Measurements from ENCODE around the gene PPFIBP1. TPM values are rescaled to one million over a fixed set of nuclear protein-coding genes. Genes with fewer than 3 reads are reported as not detected.

Gene PPFIBP1
- polyA plus RNA-seq, 3 donors = 12.1 to 35.0 (median 19.6) TPM

- H3K27ac ChIP-seq (ENCODE audit: low read depth, low read length) = no peak overlapping the region
- WGBS, 3 donors = 72 to 93% (median 91%) methylated on average over 3 of the region's 3 CpGs
These were observed 141.7 kb downstream of the PPFIBP1 start for GRCh38 chr12:27665704-27666103.

GRCh38 chr12:27666510-27666909 is 142.5 kb downstream of the PPFIBP1 start:
- WGBS, 3 donors = 48 to 60% (median 55%) methylated on average over 3 of the region's 3 CpGs

GRCh38 chr12:27667540-27667939 is 143.5 kb downstream of the PPFIBP1 start:
- no peak overlapping the region for H3K27ac ChIP-seq (ENCODE audit: low read depth, low read length)
- WGBS, 3 donors = 76 to 94% (median 83%) methylated on average over 6 of the region's 6 CpGs

More at GRCh38 chr12:27666510-27666909, 142.5 kb downstream of the PPFIBP1 start:
- H3K27ac ChIP-seq (ENCODE audit: low read depth, low read length) = no peak overlapping the region

- H3K27ac ChIP-seq (ENCODE audit: low read depth, low read length) = no peak overlapping the region
- 62 to 80% (median 70%) methylated on average over 4 of the region's 4 CpGs for WGBS, 3 donors
These were observed 148.0 kb downstream of the PPFIBP1 start for GRCh38 chr12:27672051-27672450.

GRCh38 chr12:27672643-27673042 is 148.6 kb downstream of the PPFIBP1 start:
- WGBS, 3 donors = 48 to 75% (median 65%) methylated on average over 1 of the region's 1 CpG
- no peak overlapping the region for H3K27ac ChIP-seq (ENCODE audit: low read depth, low read length)

GRCh38 chr12:27673101-27673718 is 149.2 kb downstream of the PPFIBP1 start:
- H3K27ac ChIP-seq (ENCODE audit: low read depth, low read length) = no peak overlapping the region
- WGBS, 3 donors = 41 to 69% (median 49%) methylated on average over 3 of the region's 3 CpGs

- H3K27ac ChIP-seq (ENCODE audit: low read depth, low read length) = no peak overlapping the region
- 67 to 88% (median 81%) methylated on average over 2 of the region's 2 CpGs for WGBS, 3 donors
These were observed 151.0 kb downstream of the PPFIBP1 start for GRCh38 chr12:27674989-27675388.

- no peak overlapping the region for H3K27ac ChIP-seq (ENCODE audit: low read depth, low read length)
These were observed 156.6 kb downstream of the PPFIBP1 start for GRCh38 chr12:27680619-27681018.

- no peak overlapping the region for H3K27ac ChIP-seq (ENCODE audit: low read depth, low read length)
- WGBS, 3 donors = 94 to 96% (median 95%) methylated on average over 2 of the region's 2 CpGs
These were observed 158.5 kb downstream of the PPFIBP1 start for GRCh38 chr12:27682534-27682933.

GRCh38 chr12:27685274-27685673 is 161.3 kb downstream of the PPFIBP1 start:
- WGBS, 3 donors = 67 to 74% (median 74%) methylated on average over 2 of the region's 2 CpGs
- no peak overlapping the region for H3K27ac ChIP-seq (ENCODE audit: low read depth, low read length)

- no peak overlapping the region for H3K27ac ChIP-seq (ENCODE audit: low read depth, low read length)
These were observed 162.1 kb downstream of the PPFIBP1 start for GRCh38 chr12:27686147-27686546.

GRCh38 chr12:27688671-27689070 is 164.7 kb downstream of the PPFIBP1 start:
- no peak overlapping the region for H3K27ac ChIP-seq (ENCODE audit: low read depth, low read length)
- 72 to 97% (median 94%) methylated on average over 3 of the region's 3 CpGs for WGBS, 3 donors

GRCh38 chr12:27689558-27690180 is 165.7 kb downstream of the PPFIBP1 start:
- 91 to 93% (median 93%) methylated on average over 13 of the region's 13 CpGs for WGBS, 3 donors

GRCh38 chr12:27693403-27693802 is 169.4 kb downstream of the PPFIBP1 start:
- no peak overlapping the region for H3K27ac ChIP-seq (ENCODE audit: low read depth, low read length)
- 90 to 97% (median 91%) methylated on average over 2 of the region's 2 CpGs for WGBS, 3 donors

More at GRCh38 chr12:27689558-27690180, 165.7 kb downstream of the PPFIBP1 start:
- no peak overlapping the region for H3K27ac ChIP-seq (ENCODE audit: low read depth, low read length)

- 85 to 89% (median 88%) methylated on average over 6 of the region's 6 CpGs for WGBS, 3 donors
- no peak overlapping the region for H3K27ac ChIP-seq (ENCODE audit: low read depth, low read length)
These were observed 171.7 kb downstream of the PPFIBP1 start for GRCh38 chr12:27695556-27696292.

GRCh38 chr12:27696293-27696652 is 172.3 kb downstream of the PPFIBP1 start, which contains the start of gene REP15:
TSS of gene REP15 (plus strand) at chr12:27696447. CDS start at chr12:27696563, 116 bp downstream.
- H3K27ac ChIP-seq (ENCODE audit: low read depth, low read length) = no peak within 1 kb of the TSS
- WGBS, 3 donors = 52 to 86% (median 85%) methylated on average over 5 of the region's 5 CpGs

GRCh38 chr12:27696864-27697564 is 173.0 kb downstream of the PPFIBP1 start:
- 43 to 84% (median 79%) methylated on average over 3 of the region's 3 CpGs for whole genome bisulfite sequencing, 3 donors
- no peak overlapping the region for H3K27ac ChIP-seq (ENCODE audit: low read depth, low read length)

GRCh38 chr12:27703720-27704452 is 179.9 kb downstream of the PPFIBP1 start:
- H3K27ac ChIP-seq (ENCODE audit: low read depth, low read length) = no peak overlapping the region
- 4 to 7% (median 4%) methylated on average over 4 of the region's 4 CpGs for WGBS, 3 donors

All from adipose tissue (tissue), 3 donors.